Prostate gland (tissue), 2 donors: Measurements from ENCODE around the gene WDR62.

Source experiments
- POLR2A ChIP-seq: fragments of 450-650 bp; IDR thresholded peaks from one replicate; pipeline ENCODE4 v1.6.1; 2016; ENCODE audit warnings: antibody characterized with exemption, mild to moderate bottlenecking
- POLR2AphosphoS5 ChIP-seq: sonication (generic); formaldehyde crosslinking; IDR thresholded peaks from one replicate; pipeline ENCODE4 v1.6.1; 2017; ENCODE audit warnings: antibody characterized with exemption
- TF ChIP-seq, protein P1 (sequence below), 4 experiments: fragments of 200-600 bp in 2 of 4; fragments of 450-650 bp in 2 of 4; sonication (generic) in 2 of 4; IDR thresholded peaks; 1 replicate in 3 of 4; 2 replicates in 1 of 4; pipeline ENCODE4 v1.5.1; 2016 to 2019; ENCODE audit warnings: antibody characterized with exemption in 4 of 4, mild to moderate bottlenecking in 2 of 4, moderate library complexity in 2 of 4

- TF ChIP-seq, protein P1, sequence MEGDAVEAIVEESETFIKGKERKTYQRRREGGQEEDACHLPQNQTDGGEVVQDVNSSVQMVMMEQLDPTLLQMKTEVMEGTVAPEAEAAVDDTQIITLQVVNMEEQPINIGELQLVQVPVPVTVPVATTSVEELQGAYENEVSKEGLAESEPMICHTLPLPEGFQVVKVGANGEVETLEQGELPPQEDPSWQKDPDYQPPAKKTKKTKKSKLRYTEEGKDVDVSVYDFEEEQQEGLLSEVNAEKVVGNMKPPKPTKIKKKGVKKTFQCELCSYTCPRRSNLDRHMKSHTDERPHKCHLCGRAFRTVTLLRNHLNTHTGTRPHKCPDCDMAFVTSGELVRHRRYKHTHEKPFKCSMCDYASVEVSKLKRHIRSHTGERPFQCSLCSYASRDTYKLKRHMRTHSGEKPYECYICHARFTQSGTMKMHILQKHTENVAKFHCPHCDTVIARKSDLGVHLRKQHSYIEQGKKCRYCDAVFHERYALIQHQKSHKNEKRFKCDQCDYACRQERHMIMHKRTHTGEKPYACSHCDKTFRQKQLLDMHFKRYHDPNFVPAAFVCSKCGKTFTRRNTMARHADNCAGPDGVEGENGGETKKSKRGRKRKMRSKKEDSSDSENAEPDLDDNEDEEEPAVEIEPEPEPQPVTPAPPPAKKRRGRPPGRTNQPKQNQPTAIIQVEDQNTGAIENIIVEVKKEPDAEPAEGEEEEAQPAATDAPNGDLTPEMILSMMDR (IDR thresholded peaks at IDR 0.05): peak in 1 of 4 experiments; percentile 14
- TF ChIP-seq POLR2A: no peak
- no peak for TF ChIP-seq POLR2AphosphoS5
Measured at GRCh38 chr19:36113894-36114720, 59.4 kb downstream of the WDR62 start.
